HepG2 (cell line): ENCODE data around the gene CTF1. TPM values are rescaled to one million over a fixed set of nuclear protein-coding genes. Genes with fewer than 3 reads are reported as not detected.
A peak's percentile ranks its signal among the peaks of the same experiment; 100 is the strongest.

Experiments
- AFF4 ChIP-seq: sonication (generic); formaldehyde crosslinking; IDR thresholded peaks from 2 replicates; pipeline ENCODE4 v1.4.0; 2020; ENCODE audit warnings: missing genetic modification reagents
- BATF2 ChIP-seq: sonication (generic); formaldehyde crosslinking; IDR thresholded peaks from 2 replicates; pipeline ENCODE4 v1.8.0; 2022; ENCODE audit warnings: mild to moderate bottlenecking, missing genetic modification reagents, moderate library complexity
- CBX5 ChIP-seq: sonication (generic); formaldehyde crosslinking; IDR thresholded peaks from 2 replicates; pipeline ENCODE4 v1.4.0; 2020; ENCODE audit warnings: missing genetic modification reagents, borderline replicate concordance
- ETS1 ChIP-seq: sonication (generic); formaldehyde crosslinking; IDR thresholded peaks from 2 replicates; pipeline ENCODE4 v1.4.0; 2020; ENCODE audit warnings: missing genetic modification reagents
- HMGXB4 ChIP-seq, 2 experiments: sonication (generic) in 1 of 2; formaldehyde crosslinking in 1 of 2; IDR thresholded peaks; 2 replicates each; pipeline versions ENCODE4 v1.4.0 to v1.6.1; 2018 to 2020; ENCODE audit warnings: missing genetic modification reagents in 2 of 2, borderline replicate concordance in 1 of 2, low read depth in 1 of 2, mild to moderate bottlenecking in 1 of 2, missing biosample characterization in 1 of 2
- PITX1 ChIP-seq: sonication (generic); formaldehyde crosslinking; IDR thresholded peaks from 2 replicates; pipeline ENCODE4 v1.5.1; 2020; ENCODE audit warnings: mild to moderate bottlenecking, missing genetic modification reagents
- SIX4 ChIP-seq: sonication (generic); formaldehyde crosslinking; IDR thresholded peaks from 2 replicates; pipeline ENCODE4 v1.4.0; 2020; ENCODE audit warnings: missing genetic modification reagents
- SMAD1 ChIP-seq: sonication (generic); formaldehyde crosslinking; IDR thresholded peaks from 2 replicates; pipeline ENCODE4 v1.4.0; 2020; ENCODE audit warnings: missing genetic modification reagents, low read depth, mild to moderate bottlenecking, borderline replicate concordance
- TMF1 ChIP-seq: sonication (generic); formaldehyde crosslinking; IDR thresholded peaks from 2 replicates; pipeline ENCODE4 v1.8.1; 2022; ENCODE audit warnings: low read depth, missing genetic modification reagents
- ZNF10 ChIP-seq: sonication (generic); formaldehyde crosslinking; IDR thresholded peaks from 2 replicates; pipeline ENCODE4 v1.4.0; 2020; ENCODE audit warnings: mild to moderate bottlenecking, low read depth, missing genetic modification reagents, borderline replicate concordance
- ZNF282 ChIP-seq: fragments of 450-650 bp; IDR thresholded peaks from 2 replicates; pipeline ENCODE4 v1.6.1; 2018; ENCODE audit not compliant: partially characterized antibody
- ZNF331 ChIP-seq: sonication (generic); formaldehyde crosslinking; IDR thresholded peaks from 2 replicates; pipeline ENCODE4 v1.4.0; 2020; ENCODE audit warnings: missing genetic modification reagents
- ZNF446 ChIP-seq: sonication (generic); formaldehyde crosslinking; IDR thresholded peaks from 2 replicates; pipeline ENCODE4 v1.5.0; 2020; ENCODE audit warnings: mild to moderate bottlenecking, missing genetic modification reagents
- ZNF567 ChIP-seq: sonication (generic); formaldehyde crosslinking; IDR thresholded peaks from 2 replicates; pipeline ENCODE4 v1.8.1; 2023; ENCODE audit warnings: mild to moderate bottlenecking, missing genetic modification reagents, borderline replicate concordance
- ZNF589 ChIP-seq: sonication (generic); formaldehyde crosslinking; conservative IDR thresholded peaks from 2 replicates; pipeline ENCODE4 v1.8.0; 2022; ENCODE audit warnings: mild to moderate bottlenecking, moderate library complexity, missing genetic modification reagents
- ZNF7 ChIP-seq: IDR thresholded peaks from 2 replicates; pipeline ENCODE4 v1.6.1; 2016; ENCODE audit warnings: missing biosample characterization, missing genetic modification reagents
- polyA plus RNA-seq, 8 experiments: library from polyadenylated mRNA; depleted of rRNA in 3 of 8; stranded (reverse) in 7 of 8; unstranded in 1 of 8; fragments of >200 nt; fragmentation: Illumina TruSeq in 4 of 8; extraction: Trizol in 4 of 8; gene quantifications; 2 replicates each; pipeline versions ENCODE4 v1.2.1 to v1.2.3, GENCODE V29; 2011 to 2016; ENCODE audit warnings: low read depth in 4 of 8, missing spikeins in 1 of 8, mixed read lengths in 1 of 8; ENCODE audit not compliant: insufficient read depth in 1 of 8
- total RNA-seq, 5 experiments: library from RNA; depleted of rRNA; stranded (reverse); fragments of >200 nt; fragmentation: Illumina TruSeq; extraction: Trizol; gene quantifications; 2 replicates each; pipeline ENCODE4 v1.2.3, GENCODE V29; 2016; ENCODE audit warnings: low read depth in 1 of 5
- TF ChIP-seq, protein P1 (sequence below): sonication (generic); formaldehyde crosslinking; IDR thresholded peaks from 2 replicates; pipeline ENCODE4 v1.8.1; 2023; ENCODE audit warnings: mild to moderate bottlenecking, missing genetic modification reagents
- TF ChIP-seq, protein P2 (sequence below): sonication (generic); formaldehyde crosslinking; IDR thresholded peaks from 2 replicates; pipeline ENCODE4 v1.8.0; 2022; ENCODE audit warnings: missing genetic modification reagents, low read depth, mild to moderate bottlenecking, borderline replicate concordance

The CTF1 gene
- total and polyA plus RNA-seq, 2 of the 13 experiments (the other 11 are each of a cell fraction or from before 2014, with no cell fraction given) = 0.13 to 1.8 TPM

DNA sequence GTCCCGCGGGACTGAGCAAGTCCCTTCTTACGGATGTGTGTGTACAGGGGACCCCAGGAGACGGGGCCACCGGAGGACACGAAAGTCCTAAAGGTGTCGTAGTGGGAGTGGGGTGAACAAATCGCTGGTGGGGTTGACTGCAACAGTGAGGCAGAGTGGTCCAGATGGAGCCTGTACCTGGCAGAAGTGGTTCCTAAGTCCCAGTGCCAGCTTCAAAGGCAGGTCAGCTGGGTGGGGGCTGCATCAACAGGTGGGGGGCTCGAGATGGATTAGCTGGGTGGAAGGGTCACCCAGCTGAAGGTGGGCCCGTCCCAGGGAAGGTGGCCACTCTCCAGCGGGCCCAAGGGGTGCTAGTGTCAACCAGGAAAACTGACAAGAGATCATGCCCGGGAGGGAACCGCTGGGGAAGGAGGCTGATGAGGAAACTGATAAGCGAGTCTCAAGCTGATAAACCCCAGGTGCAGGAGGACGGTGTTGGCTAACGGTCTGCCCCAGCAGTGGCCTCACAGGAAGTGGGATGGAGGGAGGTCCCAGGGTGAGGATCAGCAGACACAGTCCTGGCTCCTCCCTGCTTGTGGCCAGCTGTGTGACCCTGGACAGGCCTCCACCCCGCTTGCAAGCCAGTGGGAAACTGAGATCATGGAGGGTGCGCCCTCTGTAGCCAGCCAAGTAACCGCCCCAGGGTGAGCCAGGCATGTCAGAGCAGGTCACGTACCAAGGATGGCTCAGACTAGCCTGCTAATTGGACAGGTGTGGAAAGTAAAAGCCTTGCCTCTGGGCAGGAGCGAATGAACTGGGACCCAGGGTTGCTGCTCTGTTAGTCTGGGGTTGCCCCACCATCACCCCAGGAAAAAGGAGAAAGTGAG, 53.5 kb downstream of the CTF1 start (continued):
- TF ChIP-seq AFF4 (CRISPR knock-in tag) (peak; percentile 95), PITX1 (peak; percentile 72; the same call in 1 of the 2 replicates), ZNF589 (peak; percentile 86; the same call in 1 of the 2 replicates), SMAD1 (CRISPR knock-in tag) (0 out of 2 replicates have a peak, but pooled peaks have one; percentile 86), ZNF10 (CRISPR knock-in tag) (no peak), ZNF282 (no peak), SIX4 (CRISPR knock-in tag) (peak; percentile 64; the same call in 1 of the 2 replicates), ZNF7 (no peak), TMF1 (CRISPR knock-in tag) (peak; percentile 77), HMGXB4 (CRISPR knock-in tag; IDR thresholded peaks at IDR 0.05; ENCODE audit: borderline replicate concordance in 1 of 2, low read depth in 1 of 2) (peak; percentile 80 to 98), BATF2 (CRISPR knock-in tag) (no peak), CBX5 (CRISPR knock-in tag) (peak; percentile 74; the same call in 1 of the 2 replicates), ZNF446 (CRISPR knock-in tag) (no peak), ETS1 (CRISPR knock-in tag) (no peak; the same call in 1 of the 2 replicates), ZNF331 (CRISPR knock-in tag) (peak; percentile 93), ZNF567 (CRISPR knock-in tag) (peak; percentile 42; the same call in 1 of the 2 replicates)
- TF ChIP-seq, protein P1, sequence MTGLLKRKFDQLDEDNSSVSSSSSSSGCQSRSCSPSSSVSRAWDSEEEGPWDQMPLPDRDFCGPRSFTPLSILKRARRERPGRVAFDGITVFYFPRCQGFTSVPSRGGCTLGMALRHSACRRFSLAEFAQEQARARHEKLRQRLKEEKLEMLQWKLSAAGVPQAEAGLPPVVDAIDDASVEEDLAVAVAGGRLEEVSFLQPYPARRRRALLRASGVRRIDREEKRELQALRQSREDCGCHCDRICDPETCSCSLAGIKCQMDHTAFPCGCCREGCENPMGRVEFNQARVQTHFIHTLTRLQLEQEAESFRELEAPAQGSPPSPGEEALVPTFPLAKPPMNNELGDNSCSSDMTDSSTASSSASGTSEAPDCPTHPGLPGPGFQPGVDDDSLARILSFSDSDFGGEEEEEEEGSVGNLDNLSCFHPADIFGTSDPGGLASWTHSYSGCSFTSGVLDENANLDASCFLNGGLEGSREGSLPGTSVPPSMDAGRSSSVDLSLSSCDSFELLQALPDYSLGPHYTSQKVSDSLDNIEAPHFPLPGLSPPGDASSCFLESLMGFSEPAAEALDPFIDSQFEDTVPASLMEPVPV (CRISPR knock-in tag) = peak; percentile 95
- TF ChIP-seq, protein P2, sequence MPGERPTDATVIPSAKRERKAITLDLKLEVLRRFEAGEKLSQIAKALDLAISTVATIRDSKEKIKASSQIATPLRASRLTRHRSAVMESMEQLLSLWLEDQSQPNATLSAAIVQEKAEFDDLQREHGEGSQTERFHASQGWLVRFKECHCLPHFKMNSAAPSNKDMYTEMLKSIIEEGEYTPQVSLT (CRISPR knock-in tag) = no peak; the same call in 1 of the 2 replicates
